Mucosa of descending colon (tissue), 3 donors: ENCODE data around the gene TAB3. TPM values are rescaled to one million over a fixed set of nuclear protein-coding genes. Genes with fewer than 3 reads are reported as not detected.

Source experiments
- ATAC-seq: fragments of 200-7000 bp; cut with Tn5 transposase; one replicate; pipeline ENCODE4 v1.9.1; 2020; ENCODE audit warnings: mild to moderate bottlenecking, moderate library complexity
- DNase-seq, 3 donors: peaks; one replicate each; pipeline ENCODE4 v3.0.0-alpha.2; 2020
- H3K36me3 ChIP-seq: fragments of 200-600 bp; one replicate; pipeline ENCODE4 v1.8.0; 2021; ENCODE audit warnings: low read depth, mild to moderate bottlenecking
- H3K4me1 ChIP-seq: fragments of 200-600 bp; one replicate; pipeline ENCODE4 v1.8.0; 2021; ENCODE audit warnings: low read depth, mild to moderate bottlenecking
- H3K4me3 ChIP-seq: fragments of 200-600 bp; one replicate; pipeline ENCODE4 v1.8.0; 2021; ENCODE audit warnings: mild to moderate bottlenecking
- H3K9me3 ChIP-seq: fragments of 200-600 bp; one replicate; pipeline ENCODE4 v1.8.0; 2021; ENCODE audit warnings: mild to moderate bottlenecking
- CTCF ChIP-seq: fragments of 200-600 bp; IDR thresholded peaks from one replicate; pipeline ENCODE4 v1.8.0; 2022; ENCODE audit warnings: antibody characterized with exemption, mild to moderate bottlenecking
- intact Hi-C, 2 donors: fragments of 100-400 bp; cut with DNase I in 1 of 2; cut with micrococcal nuclease in 1 of 2; formaldehyde crosslinking; loops; one replicate each; pipeline versions ENCODE4 v1.11.0 to v1.11.1; 2022; cut with DNase I, micrococcal nuclease
- total RNA-seq, 3 donors: library from RNA; stranded (reverse); fragmentation: NEBNext Ultra II Directional in 2 of 3; extraction: Animal tissue kit (Norgen Biotek cat#: 25700) in 2 of 3; gene quantifications; one replicate each; pipeline versions ENCODE4 v1.2.1 to v1.2.4, GENCODE V29; 2021 to 2023
- donor health status: DM: no; HTN: no; CAD: no; lungs with moderate emphysema.
- donor health status: DM: no; HTN: no; CAD: no.
- donor health status: DM: no; HTN: yes; CAD: no.

Gene TAB3
- total RNA-seq, 3 donors from 2014 or later, result 18.6 to 20.7 (median 20.1) TPM

- no peaks in the 10 kb centered on the region for H3K9me3 ChIP-seq
- no peaks in the 10 kb centered on the region for H3K4me1 ChIP-seq
- H3K36me3 ChIP-seq, result no peaks in the 10 kb centered on the region
- TF ChIP-seq CTCF, result no peak
- ATAC-seq (no peak), DNase-seq (no peak)
- no peak overlapping the region for H3K4me3 ChIP-seq
- intact Hi-C loops, result no loop called here
Measured at GRCh38 chrX:30906726-30907125, 17.7 kb upstream of the TAB3 start.

GRCh38 chrX:30905321-30905720 lies 16.3 kb upstream of the TAB3 start:
- H3K36me3 ChIP-seq, result no peaks in the 10 kb centered on the region
- no peak for ATAC-seq
- no peak overlapping the region for H3K4me3 ChIP-seq
- DNase-seq, result no peak
- no peaks in the 10 kb centered on the region for H3K4me1 ChIP-seq
- H3K9me3 ChIP-seq, result no peaks in the 10 kb centered on the region
- no peak for TF ChIP-seq CTCF
- intact Hi-C loops, result no loop called here

GRCh38 chrX:30904632-30905031 lies 15.6 kb upstream of the TAB3 start:
- no peak for ATAC-seq
- no peaks in the 10 kb centered on the region for H3K36me3 ChIP-seq
- no peaks in the 10 kb centered on the region for H3K9me3 ChIP-seq
- no peaks in the 10 kb centered on the region for H3K4me1 ChIP-seq
- DNase-seq, result no peak
- H3K4me3 ChIP-seq, result no peak overlapping the region
- intact Hi-C loops, result no loop called here
- no peak for TF ChIP-seq CTCF

- TF ChIP-seq CTCF, result no peak
- no peak for DNase-seq
- H3K9me3 ChIP-seq, result no peaks in the 10 kb centered on the region
- intact Hi-C loops, result no loop called here
- no peaks in the 10 kb centered on the region for H3K36me3 ChIP-seq
- H3K4me3 ChIP-seq, result no peak overlapping the region
- no peaks in the 10 kb centered on the region for H3K4me1 ChIP-seq
- ATAC-seq, result no peak
Measured at GRCh38 chrX:30904186-30904585, 15.1 kb upstream of the TAB3 start.

- no peaks in the 10 kb centered on the region for H3K36me3 ChIP-seq
- no peak overlapping the region for H3K4me3 ChIP-seq
- ATAC-seq, result no peak
- no peaks in the 10 kb centered on the region for H3K9me3 ChIP-seq
- DNase-seq, result no peak
- TF ChIP-seq CTCF, result no peak
- intact Hi-C loops, result no loop called here
- H3K4me1 ChIP-seq, result no peaks in the 10 kb centered on the region
Measured at GRCh38 chrX:30900227-30900626, 11.2 kb upstream of the TAB3 start.

- no peak for DNase-seq
- no peak for TF ChIP-seq CTCF
- Histone ChIP-seq H3K4me1 (no peaks in the 10 kb centered on the region), H3K36me3 (no peaks in the 10 kb centered on the region), H3K9me3 (no peaks in the 10 kb centered on the region), H3K4me3 (no peak overlapping the region)
- ATAC-seq, result no peak
- intact Hi-C loops, result no loop called here
Measured at GRCh38 chrX:30898886-30899285, 9.8 kb upstream of the TAB3 start.
